ENCODE data around the gene ADCY4.
A peak's percentile ranks its signal among the peaks of the same experiment; 100 is the strongest.

Gene ADCY4

DNA sequence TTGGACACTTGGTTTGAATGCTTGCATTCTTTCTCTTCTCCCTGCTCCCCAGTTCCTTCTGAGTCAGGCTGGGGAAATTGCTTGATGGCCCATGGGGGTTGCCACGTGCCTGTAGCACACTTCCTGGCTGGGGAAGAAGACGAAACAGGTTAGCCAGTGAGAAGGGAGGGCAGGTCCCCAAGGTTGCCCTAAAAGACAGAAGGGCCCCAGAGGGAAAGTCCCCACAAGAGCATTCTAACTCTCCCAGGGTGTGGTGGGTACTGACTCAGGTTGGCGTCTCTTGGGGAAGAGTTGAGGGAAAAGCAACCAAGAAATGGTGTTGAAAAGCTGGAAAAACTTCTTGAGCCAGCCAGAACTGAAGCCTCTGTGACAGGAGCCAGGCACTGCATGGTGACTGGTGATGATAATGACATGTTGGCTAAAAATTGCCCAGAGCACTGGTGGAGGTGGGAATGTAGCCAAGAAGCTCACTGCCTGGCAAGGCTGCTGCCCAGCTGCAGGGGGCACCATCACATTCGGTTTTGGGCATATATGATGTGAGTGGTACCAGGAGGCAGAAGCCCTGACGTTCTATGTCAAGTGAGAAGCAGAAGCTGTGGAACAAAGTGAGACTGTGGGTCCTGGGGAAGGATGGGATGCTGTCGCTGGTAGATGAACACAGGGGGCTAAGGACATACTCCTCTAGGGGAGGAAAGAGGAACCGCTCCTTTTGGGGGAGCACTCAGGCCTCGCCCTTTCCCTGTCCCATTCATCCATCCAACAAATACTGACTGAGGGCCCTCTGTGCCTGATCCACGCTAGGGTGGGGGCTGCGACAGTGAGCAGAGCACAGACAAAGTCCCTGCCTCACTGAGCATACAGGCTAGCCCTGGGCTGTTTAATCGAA, 55.3 kb downstream of the ADCY4 start:
- Histone ChIP-seq H3K4me1 (ENCODE audit: insufficient read depth, poor library complexity, severe bottlenecking) (peaks cover 18% of the 10 kb centered on the region), H3K36me3 (ENCODE audit: low read depth) (no peaks in the 10 kb centered on the region), H3K27ac (ENCODE audit: poor library complexity, severe bottlenecking) (no peak overlapping the region), H3K27me3 (ENCODE audit: insufficient read depth, poor library complexity, severe bottlenecking) (no peaks in the 10 kb centered on the region), H3K4me3 (ENCODE audit: severe bottlenecking) (no peak overlapping the region), H3K9me3 (ENCODE audit: severe bottlenecking) (no peaks in the 10 kb centered on the region)
- ATAC-seq (ENCODE audit: low read depth) (no peak), DNase-seq (ENCODE audit: low spot score) (no peak)
- TF ChIP-seq, protein P1, sequence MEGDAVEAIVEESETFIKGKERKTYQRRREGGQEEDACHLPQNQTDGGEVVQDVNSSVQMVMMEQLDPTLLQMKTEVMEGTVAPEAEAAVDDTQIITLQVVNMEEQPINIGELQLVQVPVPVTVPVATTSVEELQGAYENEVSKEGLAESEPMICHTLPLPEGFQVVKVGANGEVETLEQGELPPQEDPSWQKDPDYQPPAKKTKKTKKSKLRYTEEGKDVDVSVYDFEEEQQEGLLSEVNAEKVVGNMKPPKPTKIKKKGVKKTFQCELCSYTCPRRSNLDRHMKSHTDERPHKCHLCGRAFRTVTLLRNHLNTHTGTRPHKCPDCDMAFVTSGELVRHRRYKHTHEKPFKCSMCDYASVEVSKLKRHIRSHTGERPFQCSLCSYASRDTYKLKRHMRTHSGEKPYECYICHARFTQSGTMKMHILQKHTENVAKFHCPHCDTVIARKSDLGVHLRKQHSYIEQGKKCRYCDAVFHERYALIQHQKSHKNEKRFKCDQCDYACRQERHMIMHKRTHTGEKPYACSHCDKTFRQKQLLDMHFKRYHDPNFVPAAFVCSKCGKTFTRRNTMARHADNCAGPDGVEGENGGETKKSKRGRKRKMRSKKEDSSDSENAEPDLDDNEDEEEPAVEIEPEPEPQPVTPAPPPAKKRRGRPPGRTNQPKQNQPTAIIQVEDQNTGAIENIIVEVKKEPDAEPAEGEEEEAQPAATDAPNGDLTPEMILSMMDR (IDR thresholded peaks at IDR 0.05; ENCODE audit: poor library complexity, severe bottlenecking), result peak; percentile 20

DNA sequence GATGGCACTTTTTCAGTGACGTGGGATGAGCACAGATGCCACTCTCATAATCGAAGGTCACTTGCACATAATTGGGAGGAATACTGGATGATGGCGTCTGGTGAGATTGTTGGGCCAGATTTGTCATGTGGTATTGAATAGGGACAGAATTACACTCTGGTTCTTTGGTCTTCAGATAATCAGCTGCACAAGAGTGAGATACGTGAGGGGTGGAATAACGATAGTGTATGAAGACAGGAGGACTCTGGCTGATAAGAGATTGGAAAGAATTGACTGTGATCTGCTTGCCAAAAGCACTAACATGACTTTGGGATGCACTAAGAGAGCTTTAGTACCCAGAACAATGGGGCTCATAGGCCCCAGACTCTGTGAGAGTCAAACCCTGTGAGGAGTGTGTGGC, 56.4 kb downstream of the ADCY4 start:
- no peak overlapping the region for H3K27ac ChIP-seq (ENCODE audit: poor library complexity, severe bottlenecking)
- H3K27me3 ChIP-seq (ENCODE audit: insufficient read depth, poor library complexity, severe bottlenecking), result no peaks in the 10 kb centered on the region
- no peaks in the 10 kb centered on the region for H3K36me3 ChIP-seq (ENCODE audit: low read depth)
- no peaks in the 10 kb centered on the region for H3K9me3 ChIP-seq (ENCODE audit: severe bottlenecking)
- ATAC-seq (ENCODE audit: low read depth), result no peak
- TF ChIP-seq, protein P1 (IDR thresholded peaks at IDR 0.05; ENCODE audit: poor library complexity, severe bottlenecking), result no peak
- no peak for DNase-seq (ENCODE audit: low spot score)
- H3K4me1 ChIP-seq (ENCODE audit: insufficient read depth, poor library complexity, severe bottlenecking), result peaks cover 20% of the 10 kb centered on the region
- no peak overlapping the region for H3K4me3 ChIP-seq (ENCODE audit: severe bottlenecking)

DNA sequence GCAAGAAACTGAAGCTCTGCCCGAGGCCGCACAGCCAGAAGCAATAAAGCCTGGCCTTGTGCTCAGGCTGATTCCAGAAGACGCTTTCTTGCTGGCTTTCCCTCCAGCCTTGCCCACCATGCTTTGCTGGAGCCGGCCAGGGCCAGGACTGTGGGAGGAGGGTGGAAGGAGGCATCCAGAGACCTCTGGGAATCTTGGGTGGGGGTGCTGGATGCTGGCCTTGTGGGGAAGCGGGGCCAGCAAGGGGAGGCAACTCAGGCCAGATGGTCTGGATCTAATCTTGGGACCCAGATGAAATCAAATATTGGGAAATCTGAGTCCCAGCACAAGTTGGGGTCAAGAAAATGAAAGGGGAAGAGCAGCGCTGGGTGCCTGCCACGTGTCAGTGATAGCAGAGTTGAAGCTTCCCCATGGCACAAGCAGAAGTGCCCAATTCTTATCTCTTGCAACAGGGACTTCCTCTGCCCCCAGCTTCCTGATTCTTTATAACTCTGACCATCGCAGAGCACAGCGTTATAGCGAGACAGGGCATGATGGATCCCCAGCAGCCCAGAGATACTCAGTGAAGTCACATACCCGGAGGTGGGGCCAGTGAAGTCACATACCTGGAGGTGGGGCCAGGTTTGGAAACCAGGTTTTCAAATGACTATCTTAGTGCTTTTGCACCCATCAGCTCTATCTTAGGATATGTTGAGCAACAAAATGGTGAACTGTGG, 57.1 kb downstream of the ADCY4 start:
- H3K4me1 ChIP-seq (ENCODE audit: insufficient read depth, poor library complexity, severe bottlenecking), result peaks cover 25% of the 10 kb centered on the region
- no peak overlapping the region for H3K27ac ChIP-seq (ENCODE audit: poor library complexity, severe bottlenecking)
- no peaks in the 10 kb centered on the region for H3K9me3 ChIP-seq (ENCODE audit: severe bottlenecking)
- TF ChIP-seq, protein P1 (IDR thresholded peaks at IDR 0.05; ENCODE audit: poor library complexity, severe bottlenecking), result no peak
- no peak overlapping the region for H3K4me3 ChIP-seq (ENCODE audit: severe bottlenecking)
- DNase-seq (ENCODE audit: low spot score), result no peak
- no peaks in the 10 kb centered on the region for H3K36me3 ChIP-seq (ENCODE audit: low read depth)
- ATAC-seq (ENCODE audit: low read depth), result no peak
- H3K27me3 ChIP-seq (ENCODE audit: insufficient read depth, poor library complexity, severe bottlenecking), result no peaks in the 10 kb centered on the region

DNA sequence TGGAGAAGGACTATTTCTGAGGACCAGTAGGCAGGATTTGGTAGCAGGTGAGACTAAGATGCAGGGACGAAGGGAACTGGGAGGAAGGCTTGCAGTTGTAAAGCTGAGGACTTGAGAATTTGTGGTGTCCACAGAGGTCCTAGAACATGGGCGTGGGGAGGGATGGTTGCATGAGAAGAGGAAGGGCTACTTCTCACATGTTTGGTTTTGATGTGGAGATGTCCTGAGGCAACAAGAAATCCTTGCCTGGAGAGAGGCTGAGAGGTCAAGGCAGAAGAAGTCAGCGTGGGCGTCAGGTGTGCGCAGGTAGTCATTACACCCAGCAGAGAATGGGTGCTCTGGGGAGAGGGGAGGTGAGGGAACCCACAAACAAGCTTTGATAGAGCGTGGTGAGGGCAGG, 57.8 kb downstream of the ADCY4 start:
- DNase-seq (ENCODE audit: low spot score) (no peak), ATAC-seq (ENCODE audit: low read depth) (no peak)
- no peaks in the 10 kb centered on the region for H3K27me3 ChIP-seq (ENCODE audit: insufficient read depth, poor library complexity, severe bottlenecking)
- no peak overlapping the region for H3K4me3 ChIP-seq (ENCODE audit: severe bottlenecking)
- no peaks in the 10 kb centered on the region for H3K9me3 ChIP-seq (ENCODE audit: severe bottlenecking)
- peaks cover 32% of the 10 kb centered on the region for H3K4me1 ChIP-seq (ENCODE audit: insufficient read depth, poor library complexity, severe bottlenecking)
- TF ChIP-seq, protein P1 (IDR thresholded peaks at IDR 0.05; ENCODE audit: poor library complexity, severe bottlenecking), result no peak
- H3K36me3 ChIP-seq (ENCODE audit: low read depth), result no peaks in the 10 kb centered on the region
- no peak overlapping the region for H3K27ac ChIP-seq (ENCODE audit: poor library complexity, severe bottlenecking)
